Mesendoderm (in vitro differentiated cells): ENCODE results near the gene TAF6L. TPM values are rescaled to one million over a fixed set of nuclear protein-coding genes. Genes with fewer than 3 reads are reported as not detected.

Source experiments
- DNase-seq: peaks from one replicate; pipeline ENCODE4 v3.0.0; 2013
- H2AK5ac ChIP-seq: 2 replicates; pipeline ENCODE4 v1.6.1; 2013; ENCODE audit warnings: low read length, inconsistent platforms
- H2BK120ac ChIP-seq: 2 replicates; pipeline ENCODE4 v1.6.1; 2013; ENCODE audit warnings: low read depth, mild to moderate bottlenecking, low read length, moderate library complexity, mixed read lengths
- H2BK15ac ChIP-seq: replicated peaks from 2 replicates; pipeline ENCODE4 v1.6.1; 2013; ENCODE audit warnings: low read depth, mild to moderate bottlenecking, moderate library complexity
- H2BK5ac ChIP-seq: 2 replicates; pipeline ENCODE4 v1.6.1; 2013; ENCODE audit warnings: low read length, inconsistent platforms
- H3K18ac ChIP-seq: 2 replicates; pipeline ENCODE4 v1.6.1; 2013; ENCODE audit warnings: mild to moderate bottlenecking, low read length, mixed read lengths
- H3K23ac ChIP-seq: one replicate; pipeline ENCODE4 v1.6.1; 2013; ENCODE audit warnings: low read length
- H3K27ac ChIP-seq: 2 replicates; pipeline ENCODE4 v1.5.1; 2013; ENCODE audit warnings: low read depth, mild to moderate bottlenecking, inconsistent platforms, low read length, moderate library complexity
- H3K27me3 ChIP-seq: 2 replicates; pipeline ENCODE4 v1.6.1; 2013; ENCODE audit warnings: low read length, control low read depth, mild to moderate bottlenecking, inconsistent platforms; ENCODE audit not compliant: insufficient read depth, poor library complexity
- H3K36me3 ChIP-seq: 2 replicates; pipeline ENCODE4 v1.6.1; 2013; ENCODE audit warnings: low read length, inconsistent platforms; ENCODE audit not compliant: control insufficient read depth, insufficient read depth
- H3K4ac ChIP-seq: one replicate; pipeline ENCODE4 v1.6.1; 2013; ENCODE audit warnings: low read depth, mild to moderate bottlenecking, low read length, moderate library complexity
- H3K4me1 ChIP-seq: 2 replicates; pipeline ENCODE4 v1.6.1; 2013; ENCODE audit warnings: low read depth, low read length, inconsistent platforms; ENCODE audit not compliant: control insufficient read depth
- H3K4me2 ChIP-seq: 2 replicates; pipeline ENCODE4 v1.6.1; 2013; ENCODE audit warnings: low read length
- H3K4me3 ChIP-seq: 2 replicates; pipeline ENCODE4 v1.5.1; 2013; ENCODE audit warnings: mild to moderate bottlenecking, low read length
- H3K56ac ChIP-seq: one replicate; pipeline ENCODE4 v1.6.1; 2013; ENCODE audit warnings: low read length
- H3K79me1 ChIP-seq: 2 replicates; pipeline ENCODE4 v1.6.1; 2013; ENCODE audit warnings: low read length, inconsistent platforms
- H3K79me2 ChIP-seq: 2 replicates; pipeline ENCODE4 v1.6.1; 2013; ENCODE audit warnings: mild to moderate bottlenecking, low read length; ENCODE audit not compliant: control insufficient read depth, insufficient read depth
- H3K9ac ChIP-seq: 2 replicates; pipeline ENCODE4 v1.6.1; 2013; ENCODE audit warnings: low read length, inconsistent platforms
- H4K5ac ChIP-seq: one replicate; pipeline ENCODE4 v1.6.1; 2013; ENCODE audit warnings: low read length
- H4K8ac ChIP-seq: one replicate; pipeline ENCODE4 v1.6.1; 2013; ENCODE audit warnings: low read depth, mild to moderate bottlenecking, control low read depth, low read length, moderate library complexity
- WGBS: extraction: QIAGEN DNeasy Blood & Tissue Kit; methylation state at CpG from one replicate; pipeline ENCODE4 v1.1.7; 2013; ENCODE audit warnings: low lambda C conversion rate, missing lambda C conversion rate; ENCODE audit not compliant: insufficient coverage; ENCODE audit errors: extremely low coverage; 5-methylcytosine and 5-hydroxymethylcytosine counted together
- polyA plus RNA-seq, 2 experiments: library from polyadenylated mRNA; stranded (reverse); fragments of 200-250 nt; gene quantifications; one replicate each; pipeline ENCODE4 v1.2.3, GENCODE V29; 2013

Gene TAF6L, protein sequence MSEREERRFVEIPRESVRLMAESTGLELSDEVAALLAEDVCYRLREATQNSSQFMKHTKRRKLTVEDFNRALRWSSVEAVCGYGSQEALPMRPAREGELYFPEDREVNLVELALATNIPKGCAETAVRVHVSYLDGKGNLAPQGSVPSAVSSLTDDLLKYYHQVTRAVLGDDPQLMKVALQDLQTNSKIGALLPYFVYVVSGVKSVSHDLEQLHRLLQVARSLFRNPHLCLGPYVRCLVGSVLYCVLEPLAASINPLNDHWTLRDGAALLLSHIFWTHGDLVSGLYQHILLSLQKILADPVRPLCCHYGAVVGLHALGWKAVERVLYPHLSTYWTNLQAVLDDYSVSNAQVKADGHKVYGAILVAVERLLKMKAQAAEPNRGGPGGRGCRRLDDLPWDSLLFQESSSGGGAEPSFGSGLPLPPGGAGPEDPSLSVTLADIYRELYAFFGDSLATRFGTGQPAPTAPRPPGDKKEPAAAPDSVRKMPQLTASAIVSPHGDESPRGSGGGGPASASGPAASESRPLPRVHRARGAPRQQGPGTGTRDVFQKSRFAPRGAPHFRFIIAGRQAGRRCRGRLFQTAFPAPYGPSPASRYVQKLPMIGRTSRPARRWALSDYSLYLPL
- polyA plus RNA-seq (2013, experiment 1 of 2): 10.7 TPM
- polyA plus RNA-seq (2013, experiment 2 of 2): 10.4 TPM

- H3K18ac ChIP-seq: peak within 1 kb of the TSS; percentile 96
- peak within 1 kb of the TSS; percentile 85 for H2BK5ac ChIP-seq
- peak within 1 kb of the TSS; percentile 30 for H2AK5ac ChIP-seq
- no peak within 1 kb of the TSS for H2BK120ac ChIP-seq
- H2BK15ac ChIP-seq: no peak within 1 kb of the TSS
- peak within 1 kb of the TSS; percentile 93 for H3K9ac ChIP-seq
- peak within 1 kb of the TSS; percentile 98 for H3K56ac ChIP-seq
- peak within 1 kb of the TSS; percentile 84 for H4K5ac ChIP-seq
- H3K4ac ChIP-seq: peak within 1 kb of the TSS; percentile 87
- no peak within 1 kb of the TSS for H3K23ac ChIP-seq
- peak; percentile 99 for DNase-seq
- peak within 1 kb of the TSS; percentile 52 for H3K4me3 ChIP-seq
- H3K79me1 ChIP-seq: peaks cover 8% of the 10 kb centered on the region
- H3K27me3 ChIP-seq: no peaks in the 10 kb centered on the region
- peaks cover 4% of the 10 kb centered on the region for H3K79me2 ChIP-seq
- H3K4me1 ChIP-seq: peaks cover 4% of the 10 kb centered on the region
- H3K36me3 ChIP-seq: peaks cover 4% of the 10 kb centered on the region
- no CpG with 5 or more reads among the region's 60 CpGs for WGBS
- H3K27ac ChIP-seq: peak within 1 kb of the TSS; percentile 97
- peak within 1 kb of the TSS; percentile 43 for H4K8ac ChIP-seq
- H3K4me2 ChIP-seq: peak within 1 kb of the TSS; percentile 88
These were observed at the start of gene TAF6L for GRCh38 chr11:62771144-62772021. TAF6L (plus strand) TSS chr11:62771396; CDS start chr11:62775784, 4,388 bp downstream.

- peaks cover 37% of the 10 kb centered on the region for H3K36me3 ChIP-seq
- no peaks in the 10 kb centered on the region for H3K27me3 ChIP-seq
- no peak overlapping the region for H2BK5ac ChIP-seq
- WGBS: no CpG with 5 or more reads among the region's 7 CpGs
- H2BK15ac ChIP-seq: no peak overlapping the region
- no peak overlapping the region for H3K4me2 ChIP-seq
- H3K23ac ChIP-seq: no peak overlapping the region
- no peak overlapping the region for H3K27ac ChIP-seq
- DNase-seq: peak; percentile 73
- H3K9ac ChIP-seq: no peak overlapping the region
- H3K79me2 ChIP-seq: peaks cover 40% of the 10 kb centered on the region
- no peak overlapping the region for H3K4me3 ChIP-seq
- H3K4ac ChIP-seq: no peak overlapping the region
- H2AK5ac ChIP-seq: no peak overlapping the region
- H3K79me1 ChIP-seq: peaks cover 16% of the 10 kb centered on the region
- no peak overlapping the region for H4K5ac ChIP-seq
- H3K18ac ChIP-seq: no peak overlapping the region
- no peak overlapping the region for H3K56ac ChIP-seq
- H4K8ac ChIP-seq: no peak overlapping the region
- peaks cover 3% of the 10 kb centered on the region for H3K4me1 ChIP-seq
- no peak overlapping the region for H2BK120ac ChIP-seq
These were observed 49.2 kb upstream of the TAF6L start for GRCh38 chr11:62721994-62722393.

- no peak overlapping the region for H2BK120ac ChIP-seq
- H3K27me3 ChIP-seq: no peaks in the 10 kb centered on the region
- no peak overlapping the region for H2AK5ac ChIP-seq
- H3K18ac ChIP-seq: no peak overlapping the region
- no peak overlapping the region for H3K4me2 ChIP-seq
- H3K4me1 ChIP-seq: peaks cover 3% of the 10 kb centered on the region
- H3K4me3 ChIP-seq: no peak overlapping the region
- no peak overlapping the region for H2BK5ac ChIP-seq
- peaks cover 32% of the 10 kb centered on the region for H3K36me3 ChIP-seq
- no peak overlapping the region for H3K4ac ChIP-seq
- H3K79me2 ChIP-seq: peaks cover 46% of the 10 kb centered on the region
- peaks cover 16% of the 10 kb centered on the region for H3K79me1 ChIP-seq
- H3K56ac ChIP-seq: peak overlapping the region; percentile 56
- H3K27ac ChIP-seq: no peak overlapping the region
- DNase-seq: no peak
- WGBS: no CpG with 5 or more reads among the region's 8 CpGs
- no peak overlapping the region for H2BK15ac ChIP-seq
- H3K23ac ChIP-seq: no peak overlapping the region
- H4K5ac ChIP-seq: no peak overlapping the region
- H3K9ac ChIP-seq: peak overlapping the region; percentile 54
- no peak overlapping the region for H4K8ac ChIP-seq
These were observed 47.0 kb upstream of the TAF6L start for GRCh38 chr11:62724171-62724570.

- Histone ChIP-seq H2AK5ac (no peak overlapping the region), H3K27me3 (no peaks in the 10 kb centered on the region), H4K5ac (no peak overlapping the region), H2BK5ac (no peak overlapping the region), H3K4me1 (peaks cover 3% of the 10 kb centered on the region), H2BK120ac (no peak overlapping the region), H3K23ac (no peak overlapping the region), H3K9ac (peak overlapping the region; percentile 94), H3K79me2 (peaks cover 53% of the 10 kb centered on the region), H3K36me3 (peaks cover 26% of the 10 kb centered on the region), H3K4ac (no peak overlapping the region), H3K4me3 (peak overlapping the region; percentile 58), H3K56ac (peak overlapping the region; percentile 100), H3K4me2 (peak overlapping the region; percentile 94), H4K8ac (no peak overlapping the region), H3K79me1 (peaks cover 16% of the 10 kb centered on the region), H3K27ac (no peak overlapping the region), H2BK15ac (no peak overlapping the region), H3K18ac (no peak overlapping the region)
- peak; percentile 41 for DNase-seq
- no CpG with 5 or more reads among the region's 7 CpGs for WGBS
These were observed 45.5 kb upstream of the TAF6L start for GRCh38 chr11:62725646-62726045.

- Histone ChIP-seq H4K8ac (no peak overlapping the region), H3K9ac (peak overlapping the region; percentile 94), H3K79me1 (peaks cover 16% of the 10 kb centered on the region), H3K56ac (peak overlapping the region; percentile 100), H2BK120ac (no peak overlapping the region), H2BK5ac (no peak overlapping the region), H3K18ac (peak overlapping the region; percentile 77), H3K4me2 (peak overlapping the region; percentile 94), H4K5ac (no peak overlapping the region), H3K23ac (peak overlapping the region; percentile 98), H3K27ac (peak overlapping the region; percentile 93), H3K4ac (peak overlapping the region; percentile 97), H3K4me3 (peak overlapping the region; percentile 58), H3K4me1 (peaks cover 3% of the 10 kb centered on the region), H3K27me3 (no peaks in the 10 kb centered on the region), H3K79me2 (peaks cover 57% of the 10 kb centered on the region), H2BK15ac (no peak overlapping the region), H2AK5ac (no peak overlapping the region), H3K36me3 (peaks cover 21% of the 10 kb centered on the region)
- DNase-seq: peak; percentile 16
- no CpG with 5 or more reads among the region's 51 CpGs for WGBS
These were observed 44.9 kb upstream of the TAF6L start for GRCh38 chr11:62726156-62726914.
